B cell (primary cell): ENCODE results near the gene TUNAR. TPM values are rescaled to one million over a fixed set of nuclear protein-coding genes. Genes with fewer than 3 reads are reported as not detected.

Experiments
- ATAC-seq: fragments of 200-7000 bp; cut with Tn5 transposase; one replicate; pipeline ENCODE4 v1.10.0; 2021; ENCODE audit warnings: low read depth, mild to moderate bottlenecking, moderate number of reproducible peaks, moderate library complexity
- CTCF ChIA-PET: fragments of 350-600 bp; sonication (Branson Sonifier 250); formaldehyde crosslinking; loops from one replicate; lab custom pipeline; 2021; ENCODE audit warnings: antibody characterized with exemption, inconsistent platforms; lab: Charles Lee
- POLR2A ChIA-PET: fragments of 350-600 bp; sonication (Branson Sonifier 250); formaldehyde crosslinking; loops from one replicate; lab custom pipeline; 2021; ENCODE audit warnings: antibody characterized with exemption; lab: Charles Lee
- DNase-seq: peaks from one replicate; pipeline ENCODE4 v3.0.0; 2013
- H2AFZ ChIP-seq: 2 replicates; pipeline ENCODE4 v1.6.1; 2012; ENCODE audit warnings: mild to moderate bottlenecking, low read depth, low read length; ENCODE audit not compliant: insufficient read depth, poor library complexity, severe bottlenecking
- H3K27ac ChIP-seq, 2 donors: 1 replicate in 1 of 2; 2 replicates in 1 of 2; pipeline ENCODE4 v1.5.1; 2012 to 2013; ENCODE audit warnings: low read length in 2 of 2, mild to moderate bottlenecking in 2 of 2, moderate library complexity in 1 of 2
- H3K27me3 ChIP-seq, 4 experiments: fragments of 200-600 bp in 1 of 4; sonication (generic) in 1 of 4; replicated peaks in 1 of 4; 1 replicate in 2 of 4; 2 replicates in 2 of 4; pipeline versions ENCODE4 v1.6.1 to v1.7.0; 2013 to 2016; ENCODE audit warnings: low read length in 3 of 4, mild to moderate bottlenecking in 2 of 4, mixed read lengths in 1 of 4, moderate library complexity in 1 of 4; ENCODE audit not compliant: insufficient read depth in 4 of 4, control insufficient read depth in 3 of 4; ENCODE audit errors: control extremely low read depth in 1 of 4
- H3K36me3 ChIP-seq, 2 experiments: replicated peaks in 1 of 2; 1 replicate in 1 of 2; 2 replicates in 1 of 2; pipeline versions ENCODE4 v1.6.1 to v1.7.1; 2013; ENCODE audit warnings: low read length in 1 of 2; ENCODE audit not compliant: insufficient read depth in 2 of 2, control insufficient read depth in 1 of 2; ENCODE audit errors: control extremely low read depth in 1 of 2, extremely low read depth in 1 of 2
- H3K4me1 ChIP-seq, 2 donors: fragments of 200-600 bp in 1 of 2; sonication (generic) in 1 of 2; 1 replicate in 1 of 2; 2 replicates in 1 of 2; pipeline versions ENCODE4 v1.5.1 to v1.6.1; 2013 to 2017; ENCODE audit warnings: low read length in 2 of 2; ENCODE audit not compliant: control insufficient read depth in 2 of 2, insufficient read depth in 2 of 2
- H3K4me2 ChIP-seq: replicated peaks from 2 replicates; pipeline ENCODE3; 2012; ENCODE audit warnings: mild to moderate bottlenecking, low read depth, low read length; ENCODE audit not compliant: poor library complexity, severe bottlenecking
- H3K4me3 ChIP-seq, 5 experiments: fragments of 200-600 bp in 1 of 5; sonication (generic) in 1 of 5; 1 replicate in 3 of 5; 2 replicates in 2 of 5; pipeline versions ENCODE4 v1.5.1 to v1.7.0; 2011 to 2016; ENCODE audit warnings: low read length in 4 of 5, mild to moderate bottlenecking in 4 of 5, low read depth in 2 of 5, control low read depth in 1 of 5, moderate library complexity in 1 of 5; ENCODE audit not compliant: insufficient read depth in 1 of 5; ENCODE audit errors: control extremely low read depth in 1 of 5, extremely low read depth in 1 of 5
- H3K79me2 ChIP-seq: fragments of 200-600 bp; sonication (generic); one replicate; pipeline ENCODE4 v1.6.0; 2016; ENCODE audit warnings: low read length; ENCODE audit not compliant: control insufficient read depth, insufficient read depth
- H3K9ac ChIP-seq: fragments of 200-600 bp; sonication (generic); 2 replicates; pipeline ENCODE4 v1.6.1; 2017; ENCODE audit warnings: mild to moderate bottlenecking, low read length, moderate library complexity
- H3K9me3 ChIP-seq, 3 donors: one replicate each; pipeline versions ENCODE4 v1.6.1 to v1.7.1; 2013; ENCODE audit warnings: low read length in 2 of 3; ENCODE audit not compliant: control insufficient read depth in 2 of 3, insufficient read depth in 1 of 3; ENCODE audit errors: control extremely low read depth in 1 of 3
- H4K20me1 ChIP-seq: 2 replicates; pipeline ENCODE4 v1.6.0; 2012; ENCODE audit warnings: mild to moderate bottlenecking, low read length; ENCODE audit not compliant: insufficient read depth, control insufficient read depth, poor library complexity, severe bottlenecking
- H3K27ac Mint-ChIP-seq: one replicate; pipeline ENCODE4 v1.8.0; 2021; ENCODE audit warnings: mixed read lengths
- H3K27me3 Mint-ChIP-seq: one replicate; pipeline ENCODE4 v1.8.0; 2021; ENCODE audit warnings: mixed read lengths
- H3K4me1 Mint-ChIP-seq: one replicate; pipeline ENCODE4 v1.8.0; 2021; ENCODE audit warnings: mixed read lengths
- H3K4me3 Mint-ChIP-seq: one replicate; pipeline ENCODE4 v1.8.0; 2021; ENCODE audit warnings: mixed read lengths
- H3K9me3 Mint-ChIP-seq: one replicate; pipeline ENCODE4 v1.8.0; 2022; ENCODE audit warnings: mixed read lengths; ENCODE audit not compliant: insufficient read depth
- EZH2 ChIP-seq: IDR thresholded peaks from 2 replicates; pipeline ENCODE4 v1.6.1; 2012; ENCODE audit warnings: borderline replicate concordance, low read depth, mild to moderate bottlenecking, moderate library complexity, low read length; ENCODE audit not compliant: insufficient read depth, poor library complexity, severe bottlenecking
- WGBS: methylation state at CpG from one replicate; pipeline ENCODE4 v1.1.5; 2013; ENCODE audit warnings: missing lambda C conversion rate; ENCODE audit not compliant: insufficient coverage; 5-methylcytosine and 5-hydroxymethylcytosine counted together
- intact Hi-C: fragments of 100-400 bp; cut with micrococcal nuclease; formaldehyde crosslinking; loops from one replicate; pipeline ENCODE4 v1.10.0; 2022
- polyA plus RNA-seq: library from polyadenylated mRNA; depleted of rRNA; stranded (reverse); fragments of >200 nt; gene quantifications from 2 replicates; pipeline ENCODE4 v1.2.3, GENCODE V29; 2012
- total RNA-seq, 2 donors: library from RNA; stranded (reverse); fragments of 120-200 nt in 1 of 2; gene quantifications; 1 replicate in 1 of 2; 2 replicates in 1 of 2; pipeline versions ENCODE4 v1.2.3 to v1.2.4, GENCODE V29; 2013 to 2022
- TF ChIP-seq, protein P1 (sequence below): fragments of 200-600 bp; IDR thresholded peaks from one replicate; pipeline ENCODE4 v1.8.0; 2022; ENCODE audit warnings: antibody characterized with exemption, mild to moderate bottlenecking

The TUNAR gene
- total and polyA plus RNA-seq, 2 donors (not counting 1 experiment from before 2014, with no cell fraction given), result 0.48 to 0.81 TPM

- Mint-ChIP-seq H3K4me3 (no peak overlapping the region), H3K9me3 (no peaks in the 10 kb centered on the region), H3K27ac (no peak overlapping the region), H3K4me1 (no peaks in the 10 kb centered on the region), H3K27me3 (peaks cover 29% of the 10 kb centered on the region)
- no peak for TF ChIP-seq EZH2
- TF ChIP-seq, protein P1, sequence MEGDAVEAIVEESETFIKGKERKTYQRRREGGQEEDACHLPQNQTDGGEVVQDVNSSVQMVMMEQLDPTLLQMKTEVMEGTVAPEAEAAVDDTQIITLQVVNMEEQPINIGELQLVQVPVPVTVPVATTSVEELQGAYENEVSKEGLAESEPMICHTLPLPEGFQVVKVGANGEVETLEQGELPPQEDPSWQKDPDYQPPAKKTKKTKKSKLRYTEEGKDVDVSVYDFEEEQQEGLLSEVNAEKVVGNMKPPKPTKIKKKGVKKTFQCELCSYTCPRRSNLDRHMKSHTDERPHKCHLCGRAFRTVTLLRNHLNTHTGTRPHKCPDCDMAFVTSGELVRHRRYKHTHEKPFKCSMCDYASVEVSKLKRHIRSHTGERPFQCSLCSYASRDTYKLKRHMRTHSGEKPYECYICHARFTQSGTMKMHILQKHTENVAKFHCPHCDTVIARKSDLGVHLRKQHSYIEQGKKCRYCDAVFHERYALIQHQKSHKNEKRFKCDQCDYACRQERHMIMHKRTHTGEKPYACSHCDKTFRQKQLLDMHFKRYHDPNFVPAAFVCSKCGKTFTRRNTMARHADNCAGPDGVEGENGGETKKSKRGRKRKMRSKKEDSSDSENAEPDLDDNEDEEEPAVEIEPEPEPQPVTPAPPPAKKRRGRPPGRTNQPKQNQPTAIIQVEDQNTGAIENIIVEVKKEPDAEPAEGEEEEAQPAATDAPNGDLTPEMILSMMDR, result no peak
- POLR2A ChIA-PET, result no interaction called here
- Histone ChIP-seq H3K36me3 (no peaks in the 10 kb centered on the region), H3K79me2 (no peaks in the 10 kb centered on the region), H3K9me3 (peaks cover 0 to 2% (median 0%) of the 10 kb centered on the region in 3 donors), H3K9ac (no peak overlapping the region), H3K27me3 (peaks cover 0 to 4% (median 0%) of the 10 kb centered on the region in 4 experiments), H3K27ac (no peak overlapping the region), H4K20me1 (no peaks in the 10 kb centered on the region), H3K4me3 (no peak overlapping the region), H2AFZ (no peak overlapping the region), H3K4me2 (no peak overlapping the region), H3K4me1 (no peaks in the 10 kb centered on the region)
- DNase-seq, result no peak
- CTCF ChIA-PET, result no interaction called here
- WGBS, result no CpG with 5 or more reads among the region's 3 CpGs
- intact Hi-C loops, result no loop called here
- ATAC-seq, result no peak
Measured at GRCh38 chr14:95897280-95897679, 20.6 kb downstream of the TUNAR start.

DNA sequence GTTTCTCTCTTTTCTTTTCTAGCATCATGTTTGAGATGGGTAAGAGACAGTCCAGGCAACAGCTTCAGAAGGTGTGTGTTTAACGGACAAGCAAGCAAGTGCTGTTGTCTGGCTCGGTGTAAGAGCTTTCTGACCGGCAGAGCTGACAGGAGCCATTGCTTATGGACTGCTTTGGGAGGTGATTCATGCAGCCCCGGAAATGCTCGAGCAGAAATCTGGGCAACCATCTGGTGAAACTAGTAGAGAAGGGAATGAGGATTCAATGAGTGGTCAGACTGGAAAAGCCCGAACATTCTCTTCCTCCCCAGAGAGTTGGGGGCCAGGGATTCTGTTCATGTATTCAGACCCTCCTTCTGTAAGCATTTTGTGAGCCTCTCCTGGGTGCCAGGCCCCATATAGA is 24.4 kb downstream of the TUNAR start:
- Histone ChIP-seq H3K27me3 (peaks cover 0 to 9% (median 0%) of the 10 kb centered on the region in 4 experiments), H2AFZ (no peak overlapping the region), H3K4me1 (no peaks in the 10 kb centered on the region), H3K9ac (no peak overlapping the region), H3K79me2 (no peaks in the 10 kb centered on the region), H3K36me3 (no peaks in the 10 kb centered on the region), H3K9me3 (no peaks in the 10 kb centered on the region), H3K4me2 (no peak overlapping the region), H3K27ac (no peak overlapping the region), H3K4me3 (no peak overlapping the region), H4K20me1 (no peaks in the 10 kb centered on the region)
- ATAC-seq (no peak), DNase-seq (no peak)
- POLR2A ChIA-PET, result no interaction called here
- peaks cover 28% of the 10 kb centered on the region for H3K27me3 Mint-ChIP-seq
- WGBS, result 81% methylated on average over 5 of the region's 6 CpGs
- no peaks in the 10 kb centered on the region for H3K9me3 Mint-ChIP-seq
- no peak for TF ChIP-seq EZH2
- TF ChIP-seq, protein P1, result no peak
- H3K27ac Mint-ChIP-seq, result no peak overlapping the region
- CTCF ChIA-PET, result no interaction called here
- H3K4me3 Mint-ChIP-seq, result no peak overlapping the region
- no peaks in the 10 kb centered on the region for H3K4me1 Mint-ChIP-seq
- intact Hi-C loops, result no loop called here
